NCI-H460 (cell line): ENCODE results near the gene FBXO17. TPM values are rescaled to one million over a fixed set of nuclear protein-coding genes. Genes with fewer than 3 reads are reported as not detected.

Source experiments
- DNase-seq: peaks from one replicate; pipeline ENCODE4 v3.0.0-alpha.2; 2016; ENCODE audit warnings: low read depth; ENCODE audit errors: extremely low read depth
- total RNA-seq: library from RNA; depleted of rRNA; stranded (reverse); fragments of >200 nt; shearing (Covaris generic); gene quantifications from 2 replicates; pipeline ENCODE4 v1.2.3, GENCODE V29; 2014

FBXO17 gene
- total RNA-seq, 1 experiment from 2014 or later, result 11.1 TPM

DNA sequence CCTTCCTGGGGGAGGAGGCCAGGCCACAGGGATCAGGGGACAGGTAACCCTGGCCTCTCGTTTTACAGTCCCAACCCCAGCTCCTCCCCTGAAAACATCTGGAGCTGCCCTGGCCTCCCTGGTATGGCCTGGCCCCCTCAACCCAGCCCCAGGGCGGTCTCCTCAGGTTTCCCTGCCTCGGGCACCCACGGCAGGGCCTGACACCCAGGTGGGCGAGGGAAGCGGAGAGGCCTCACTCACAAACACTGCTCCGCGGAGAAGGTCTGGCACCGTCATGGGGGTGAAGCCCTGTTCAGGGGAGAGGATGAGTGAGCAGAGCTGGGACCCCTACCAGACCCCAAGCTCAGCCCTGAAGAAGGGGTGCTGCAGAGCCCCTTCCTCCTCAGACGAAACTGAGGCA lies 57.0 kb downstream of the FBXO17 start:
- no peak for DNase-seq

DNA sequence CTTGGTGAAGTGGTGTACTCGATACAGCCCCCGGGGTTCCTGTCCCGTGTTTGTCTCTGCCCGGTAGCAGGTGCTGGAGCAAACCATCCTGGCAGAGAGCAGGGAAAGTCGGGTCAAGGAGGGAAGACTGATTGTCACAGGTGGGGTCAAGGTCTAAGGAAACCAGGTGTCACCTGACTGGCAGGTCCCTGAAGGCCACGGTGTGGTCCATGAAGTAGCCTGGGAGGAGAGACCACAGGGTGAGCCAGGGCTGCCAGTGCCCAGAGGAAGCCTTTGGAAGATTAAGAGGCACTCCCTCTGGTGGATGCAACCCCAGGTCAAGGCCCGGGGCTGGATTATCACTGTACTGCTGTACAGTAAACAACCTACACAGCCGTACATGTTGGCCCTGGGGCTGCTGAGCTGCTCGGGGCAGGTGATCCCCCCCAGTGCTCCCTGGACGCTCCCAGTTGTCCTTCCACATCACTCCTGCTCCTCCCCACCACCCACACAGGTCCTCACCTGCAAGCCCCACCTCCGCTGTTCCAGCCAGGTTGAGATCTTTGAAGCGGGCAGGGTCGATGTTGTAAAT lies 57.5 kb downstream of the FBXO17 start:
- DNase-seq, result peak; percentile 8

DNA sequence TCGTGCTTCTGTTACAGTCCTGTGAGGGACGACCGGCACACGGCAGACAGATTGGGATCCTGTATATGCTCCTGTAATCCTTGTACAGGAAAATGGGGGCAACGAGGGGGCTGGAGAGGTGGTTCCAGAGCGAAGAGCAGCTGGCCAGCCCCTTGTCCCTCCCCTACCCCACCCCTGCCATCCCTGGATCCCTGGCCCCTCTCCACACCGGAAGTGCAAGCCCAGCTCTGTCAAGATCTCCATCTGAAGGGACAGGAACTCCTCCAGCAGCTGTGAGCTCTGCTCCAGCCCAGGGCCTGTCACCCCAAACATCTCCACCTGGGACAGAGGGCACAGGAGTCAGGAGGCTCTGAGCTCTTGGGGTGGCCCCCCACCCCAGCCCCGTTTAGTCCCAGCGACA lies 58.0 kb downstream of the FBXO17 start:
- DNase-seq, result no peak

DNA sequence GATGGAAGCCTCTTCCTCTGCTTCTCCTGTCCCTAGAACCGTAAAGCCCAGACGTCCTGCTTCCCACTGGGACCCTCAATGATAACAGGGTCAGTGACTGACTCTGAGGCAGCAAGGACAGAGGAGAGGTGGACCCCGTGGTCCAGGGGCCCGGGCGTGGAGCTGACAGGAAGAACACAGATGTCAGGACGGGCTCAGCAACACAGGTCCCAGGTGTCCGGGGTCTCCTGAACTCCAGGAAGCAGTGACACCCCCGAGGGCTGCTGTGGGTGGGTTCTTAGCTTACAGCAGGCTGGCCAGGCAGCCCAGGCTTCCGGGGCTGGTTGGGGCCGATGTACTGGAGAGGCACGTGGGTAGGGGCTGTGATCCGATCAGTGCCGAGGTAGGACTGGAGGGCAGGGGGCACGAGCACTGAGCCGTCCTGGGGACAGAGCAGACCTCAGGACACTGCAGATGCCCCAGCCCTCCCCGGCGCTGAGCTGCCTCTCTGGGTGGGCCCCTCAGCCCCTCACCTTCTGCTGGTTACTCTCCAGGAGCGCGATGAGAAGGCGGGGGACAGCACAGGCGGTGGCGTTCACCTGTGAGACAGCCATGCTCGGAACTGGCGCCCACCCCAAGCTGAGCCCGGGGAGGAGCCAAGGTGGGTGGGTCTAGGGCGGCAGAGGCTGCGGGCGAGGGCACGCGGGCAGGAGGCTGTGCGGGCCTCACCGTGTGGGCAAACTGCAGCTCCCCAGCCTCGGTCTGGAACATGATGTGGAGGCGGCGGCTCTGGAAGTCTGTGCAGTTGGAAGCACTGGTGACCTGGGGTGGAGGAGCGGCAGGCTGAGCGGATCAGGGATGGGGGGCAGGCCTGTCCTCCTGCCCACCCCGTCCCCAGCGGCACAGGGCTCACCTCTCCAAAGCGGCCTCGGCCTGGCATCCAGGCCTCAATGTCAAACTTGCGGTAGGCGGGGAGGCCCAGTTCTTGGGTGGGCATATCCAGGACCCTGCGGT lies 59.9 kb downstream of the FBXO17 start:
- no peak for DNase-seq

DNA sequence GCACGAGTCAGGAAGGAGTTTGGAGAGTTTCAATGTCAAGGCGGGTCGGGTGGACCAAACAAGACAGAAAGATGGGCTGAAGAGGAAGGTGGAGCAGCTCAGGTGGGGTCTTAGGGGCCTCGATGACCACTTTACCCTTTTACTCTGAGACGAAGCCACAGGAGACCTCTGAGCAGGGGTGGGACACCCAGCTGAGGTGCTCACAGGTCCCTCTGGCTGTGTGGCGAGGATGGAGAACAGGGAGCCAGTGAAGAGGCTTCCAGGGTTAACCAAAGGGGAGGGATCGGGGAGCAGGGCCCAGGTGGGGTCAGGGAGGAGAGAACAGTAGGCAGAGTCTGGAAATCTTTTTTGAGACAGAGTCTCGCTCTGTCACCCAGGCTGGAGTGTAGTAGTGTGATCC lies 61.6 kb downstream of the FBXO17 start:
- DNase-seq, result no peak

DNA sequence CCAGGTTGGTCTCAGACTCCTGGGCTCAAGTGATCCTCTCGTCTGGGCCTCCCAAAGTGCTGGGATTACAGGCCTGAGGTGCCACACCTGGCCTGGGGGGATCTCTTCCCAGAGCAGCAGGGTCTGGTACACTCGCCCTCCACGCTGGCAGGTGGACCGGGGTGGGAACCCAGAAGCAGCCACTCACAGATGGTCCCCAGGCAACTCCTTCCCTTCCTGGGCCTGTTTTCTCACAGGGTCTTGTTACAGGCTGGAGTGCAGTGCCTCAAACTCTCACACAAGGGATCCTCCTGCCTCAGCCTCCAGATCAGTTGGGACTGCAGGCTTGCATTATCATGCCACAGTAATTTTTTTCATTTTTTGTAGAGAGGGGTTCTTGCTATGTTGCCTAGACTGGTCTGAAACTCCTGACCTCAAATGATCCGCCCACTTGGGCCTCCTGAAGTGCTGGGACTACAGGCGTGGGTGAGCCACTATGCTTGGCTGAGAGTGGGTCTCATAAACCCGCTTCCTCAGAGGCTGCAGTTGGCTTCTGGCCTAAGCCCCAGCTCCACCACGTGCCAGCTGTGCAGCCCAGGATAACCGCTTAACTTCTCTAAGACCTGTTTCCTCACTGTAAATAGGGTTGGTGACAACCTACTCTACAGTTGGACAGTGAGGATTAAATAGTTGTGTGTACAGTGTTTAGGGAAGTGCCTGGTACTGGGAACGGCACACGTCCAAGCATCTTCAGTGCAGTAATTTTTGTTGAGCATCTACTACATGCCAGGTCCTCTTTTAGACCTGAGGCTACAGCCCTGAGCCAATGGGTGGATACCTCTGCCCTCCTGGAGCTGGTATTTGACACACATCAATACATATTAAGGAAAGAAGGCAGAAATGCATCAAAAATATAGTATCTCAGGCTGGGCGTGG lies 62.7 kb downstream of the FBXO17 start:
- DNase-seq, result no peak

DNA sequence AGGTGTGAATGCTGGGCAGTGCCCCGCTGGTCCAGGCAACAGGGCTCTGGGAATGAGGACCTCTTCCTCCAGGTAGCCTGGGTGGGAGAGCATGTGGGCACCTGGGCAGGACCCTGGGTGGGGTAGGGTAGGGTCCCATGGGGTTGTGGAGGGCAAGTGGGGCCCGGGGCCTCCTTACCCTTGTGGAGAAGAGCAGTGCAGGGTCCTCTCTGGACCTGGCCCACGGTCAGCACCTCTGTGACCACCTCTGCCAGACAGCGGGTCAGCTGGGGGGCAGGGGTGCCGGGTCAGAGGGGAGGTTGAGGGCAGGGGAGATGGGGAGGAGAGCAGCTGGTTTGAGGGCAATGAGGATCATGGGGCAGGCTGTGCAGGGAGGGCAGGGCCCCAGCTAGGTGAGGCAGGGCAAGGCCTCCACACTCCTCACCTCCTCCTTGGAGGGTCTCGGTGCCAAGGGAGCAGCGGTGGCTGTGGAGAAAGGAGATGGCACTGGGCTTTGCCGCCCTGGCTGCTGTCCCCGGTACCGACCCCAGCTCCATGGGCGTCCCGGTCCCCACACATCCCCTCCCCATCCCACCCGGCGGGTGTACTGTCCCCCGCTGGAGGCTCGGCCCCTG lies 64.0 kb downstream of the FBXO17 start:
- no peak for DNase-seq

DNA sequence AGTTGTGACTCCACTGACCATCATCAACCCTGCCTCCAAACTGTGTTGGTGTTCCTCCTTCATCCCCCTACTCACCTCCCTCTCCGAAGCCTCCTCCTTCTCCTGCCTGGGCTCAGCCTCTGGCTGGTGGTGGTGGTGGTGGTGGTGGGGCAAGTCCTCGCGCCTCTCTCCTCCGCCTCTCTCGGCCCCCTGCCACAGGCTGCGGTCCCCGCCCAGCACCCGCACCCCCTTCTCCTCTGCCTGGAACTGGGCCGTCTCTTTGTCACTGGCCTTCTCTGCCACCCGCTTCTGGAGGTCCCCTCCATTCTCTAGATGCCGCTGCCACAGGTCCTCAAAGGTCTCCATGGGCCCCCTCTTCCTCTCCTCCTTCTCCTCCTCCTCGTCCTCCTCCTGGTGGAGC lies 65.1 kb downstream of the FBXO17 start:
- DNase-seq, result no peak

DNA sequence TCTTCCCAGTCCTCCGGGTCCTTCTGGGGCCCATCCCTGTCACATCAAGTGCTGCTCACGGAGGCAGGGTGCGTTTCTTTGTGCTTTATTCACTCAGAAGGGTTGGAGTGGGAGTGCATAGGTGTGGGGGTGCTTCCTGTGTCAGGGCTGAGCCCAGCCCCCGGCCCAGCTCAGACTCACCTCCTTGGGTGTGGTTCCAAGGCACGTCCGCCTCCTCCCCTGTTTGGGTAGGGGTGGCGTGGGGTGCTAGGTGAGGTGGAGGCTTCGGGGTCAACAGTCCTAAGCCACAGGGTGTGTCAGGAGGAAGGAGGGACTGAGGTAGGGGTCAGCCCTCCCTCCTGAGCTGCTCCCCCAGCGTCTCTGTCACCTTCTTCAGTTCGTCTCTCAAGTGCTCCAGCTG lies 66.6 kb downstream of the FBXO17 start:
- DNase-seq, result no peak

DNA sequence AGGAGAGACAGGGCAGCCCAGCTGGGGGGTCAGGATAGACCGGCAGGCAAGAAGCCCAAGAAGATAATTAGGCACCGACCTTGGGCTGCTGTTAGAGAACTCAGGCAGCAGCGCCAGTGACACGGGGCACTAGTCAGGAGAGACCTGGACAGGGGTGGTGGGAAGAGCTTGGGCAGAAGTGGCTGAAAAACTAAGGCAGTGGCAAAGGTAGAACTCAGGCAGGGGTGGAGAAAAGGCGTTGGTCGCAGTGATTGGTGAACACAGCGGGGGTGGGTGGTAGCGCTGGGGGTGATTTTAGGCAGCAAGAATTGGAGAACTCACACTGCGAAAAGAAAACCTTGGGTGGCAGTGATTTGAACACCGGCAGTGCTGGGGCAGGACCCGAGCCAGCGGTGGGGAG lies 67.9 kb downstream of the FBXO17 start:
- DNase-seq, result no peak

DNA sequence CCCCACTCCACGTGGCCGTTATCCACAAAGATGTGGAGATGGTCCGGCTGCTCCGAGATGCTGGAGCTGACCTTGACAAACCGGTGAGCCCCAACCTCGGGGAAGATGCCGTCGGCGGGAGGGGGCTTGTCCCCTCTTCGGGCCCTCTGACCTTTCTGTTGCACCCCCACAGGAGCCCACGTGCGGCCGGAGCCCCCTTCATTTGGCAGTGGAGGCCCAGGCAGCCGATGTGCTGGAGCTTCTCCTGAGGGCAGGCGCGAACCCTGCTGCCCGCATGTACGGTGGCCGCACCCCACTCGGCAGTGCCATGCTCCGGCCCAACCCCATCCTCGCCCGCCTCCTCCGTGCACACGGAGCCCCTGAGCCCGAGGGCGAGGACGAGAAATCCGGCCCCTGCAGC lies 68.3 kb downstream of the FBXO17 start:
- DNase-seq, result no peak

DNA sequence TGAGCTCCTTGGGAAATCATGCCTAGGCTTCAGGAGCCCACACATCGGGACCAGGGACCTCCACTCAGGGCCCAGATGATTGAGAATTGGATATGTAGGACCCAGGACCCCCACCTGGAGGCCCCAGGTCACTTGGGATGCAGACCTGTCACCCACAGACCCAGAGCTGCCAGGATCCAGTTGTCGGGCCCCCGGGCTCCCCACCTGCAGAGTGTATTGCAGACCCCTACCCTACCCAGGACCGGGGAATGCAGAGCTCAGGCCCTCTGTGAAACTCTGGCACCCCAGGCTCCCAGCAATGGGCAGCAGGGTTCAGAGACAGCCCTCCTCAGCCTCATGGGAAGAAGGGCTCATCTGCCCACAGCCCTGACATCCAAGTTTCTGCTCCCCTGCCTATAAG lies 69.9 kb downstream of the FBXO17 start:
- no peak for DNase-seq

DNA sequence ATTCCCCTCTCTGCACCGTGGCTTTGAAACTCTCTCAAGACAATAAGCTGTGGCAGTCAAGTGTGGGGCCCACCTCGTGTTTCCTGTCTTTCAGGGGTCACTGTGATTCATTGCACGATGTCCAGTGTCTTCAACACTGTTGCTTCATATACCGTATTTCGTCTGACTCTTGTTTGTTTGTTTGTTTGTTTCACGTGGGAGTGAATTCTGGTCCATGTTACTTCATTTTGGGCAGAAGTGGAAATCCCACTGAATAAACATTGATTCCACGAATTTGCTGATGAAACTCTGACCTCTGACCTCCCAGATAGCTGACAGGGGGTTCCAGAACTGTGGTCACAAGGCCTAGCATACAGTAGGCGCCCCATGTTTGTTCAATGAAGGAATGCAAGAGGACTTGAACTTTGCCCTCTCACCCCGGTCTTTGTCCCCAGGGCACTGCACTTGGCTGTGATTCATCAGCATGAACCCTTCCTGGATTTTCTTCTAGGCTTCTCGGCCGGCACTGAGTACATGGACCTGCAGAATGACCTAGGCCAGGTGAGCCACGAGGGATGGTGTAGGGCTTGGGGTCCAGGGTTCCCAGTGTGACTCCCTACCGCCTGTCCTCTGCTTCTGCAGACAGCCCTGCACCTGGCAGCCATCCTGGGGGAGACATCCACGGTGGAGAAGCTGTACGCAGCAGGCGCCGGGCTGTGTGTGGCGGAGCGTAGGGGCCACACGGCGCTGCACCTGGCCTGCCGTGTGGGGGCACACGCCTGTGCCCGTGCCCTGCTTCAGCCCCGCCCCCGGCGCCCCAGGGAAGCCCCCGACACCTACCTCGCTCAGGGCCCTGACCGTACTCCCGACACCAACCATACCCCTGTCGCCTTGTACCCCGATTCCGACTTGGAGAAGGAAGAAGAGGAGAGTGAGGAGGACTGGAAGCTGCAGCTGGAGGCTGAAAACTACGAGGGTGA lies 70.7 kb downstream of the FBXO17 start:
- no peak for DNase-seq

DNA sequence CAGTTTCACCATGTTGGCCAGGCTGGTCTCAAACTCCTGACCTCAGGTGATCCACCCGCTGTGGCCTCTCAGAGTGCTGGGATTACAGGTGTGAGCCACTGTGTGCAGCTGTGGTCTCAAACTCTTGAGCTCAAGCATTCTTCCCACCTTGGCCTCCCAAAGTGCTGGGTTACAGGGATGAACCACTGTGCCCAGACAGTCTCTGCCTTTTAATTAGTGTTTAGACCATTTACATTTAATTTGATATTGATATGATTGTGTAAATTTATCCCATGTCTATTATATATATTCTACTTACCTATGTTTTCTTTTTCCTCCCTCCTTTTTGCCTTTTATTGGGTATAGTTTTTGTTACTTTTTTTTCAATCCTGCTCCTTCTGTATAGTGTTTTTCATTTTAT lies 73.9 kb downstream of the FBXO17 start:
- no peak for DNase-seq

DNA sequence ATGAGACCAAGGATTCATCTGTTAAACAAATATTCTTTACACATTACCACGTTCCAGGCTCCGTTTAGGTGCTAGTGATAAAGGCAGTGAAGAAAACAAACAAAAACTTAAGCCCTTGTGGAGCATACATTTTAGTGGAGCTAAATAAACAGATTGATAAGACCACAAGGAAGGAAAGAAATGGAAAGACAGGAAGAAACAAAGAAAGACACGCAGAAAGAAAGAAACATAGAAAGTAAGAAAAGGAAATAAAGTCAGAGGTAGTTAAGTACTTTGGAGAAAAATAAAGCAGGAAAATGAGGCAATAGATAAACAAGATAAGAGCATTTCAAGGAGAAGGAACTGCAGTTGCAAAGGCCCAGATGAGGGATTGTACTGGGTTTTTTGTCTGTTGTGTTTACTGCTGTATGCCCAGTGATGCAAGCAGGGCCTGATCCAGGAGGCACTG lies 74.8 kb downstream of the FBXO17 start:
- no peak for DNase-seq

DNA sequence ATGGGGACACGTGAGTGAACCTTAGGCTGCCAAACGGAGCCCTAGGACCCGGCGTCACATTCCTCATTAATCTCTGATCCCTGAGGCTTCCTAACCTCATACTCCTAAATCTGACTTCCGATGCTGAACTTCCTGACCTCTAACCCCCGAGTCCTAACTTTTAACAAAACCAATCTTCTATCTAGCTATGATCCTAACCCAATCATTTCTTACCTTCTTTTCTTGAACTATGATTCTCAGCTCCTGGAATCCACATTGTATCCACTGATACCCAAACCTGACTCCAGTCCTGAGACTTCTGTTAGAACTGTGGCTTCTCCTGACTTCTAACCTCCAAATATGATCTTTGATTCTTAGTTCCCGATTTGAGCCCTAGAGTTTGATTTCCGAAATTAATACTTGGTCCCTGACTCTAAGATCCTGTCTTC lies 75.3 kb downstream of the FBXO17 start:
- no peak for DNase-seq

DNA sequence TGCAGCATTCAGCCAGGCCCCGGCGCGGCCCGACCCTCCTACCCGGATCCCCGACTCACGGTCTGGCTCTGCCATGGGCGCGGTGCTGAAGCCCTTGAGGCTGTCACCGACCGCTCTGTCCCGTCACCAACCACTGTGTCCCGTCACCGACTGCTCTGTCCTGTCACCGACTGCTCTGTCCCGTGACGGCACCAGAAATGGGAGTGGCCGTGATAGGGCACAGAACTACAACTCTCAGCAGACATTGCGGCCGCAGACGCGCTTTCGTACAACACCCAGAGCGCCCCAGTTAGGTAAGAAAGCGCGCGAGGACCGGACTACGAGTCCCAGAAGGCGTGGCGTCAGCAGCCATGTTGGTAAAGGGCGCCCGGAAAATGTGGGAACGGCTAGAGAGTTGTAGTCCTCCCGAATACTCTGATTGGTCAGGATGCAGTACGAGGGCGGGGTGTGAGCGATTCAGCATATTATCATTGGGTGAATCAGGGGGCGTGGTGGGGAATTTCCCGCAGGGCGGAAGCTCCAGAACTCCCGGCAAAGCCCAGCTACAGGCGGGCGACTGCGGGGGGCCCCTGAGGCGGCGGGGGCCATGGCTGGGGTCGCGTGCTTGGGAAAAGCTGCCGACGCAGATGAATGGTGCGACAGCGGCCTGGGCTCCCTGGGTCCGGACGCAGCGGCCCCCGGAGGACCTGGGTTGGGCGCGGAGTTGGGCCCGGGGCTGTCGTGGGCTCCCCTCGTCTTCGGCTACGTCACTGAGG lies 75.9 kb downstream of the FBXO17 start, which contains the start of the genes NFKBIB and SIRT2:
Gene NFKBIB (plus strand): TSS at position 523 of the 755 bp plus-strand sequence. CDS start 64 bp downstream, at position 587.
Gene SIRT2 (minus strand): TSS at position 172 of the 755 bp plus-strand sequence. CDS start 97 bp downstream, at position 75.
- peak; percentile 99 for DNase-seq

DNA sequence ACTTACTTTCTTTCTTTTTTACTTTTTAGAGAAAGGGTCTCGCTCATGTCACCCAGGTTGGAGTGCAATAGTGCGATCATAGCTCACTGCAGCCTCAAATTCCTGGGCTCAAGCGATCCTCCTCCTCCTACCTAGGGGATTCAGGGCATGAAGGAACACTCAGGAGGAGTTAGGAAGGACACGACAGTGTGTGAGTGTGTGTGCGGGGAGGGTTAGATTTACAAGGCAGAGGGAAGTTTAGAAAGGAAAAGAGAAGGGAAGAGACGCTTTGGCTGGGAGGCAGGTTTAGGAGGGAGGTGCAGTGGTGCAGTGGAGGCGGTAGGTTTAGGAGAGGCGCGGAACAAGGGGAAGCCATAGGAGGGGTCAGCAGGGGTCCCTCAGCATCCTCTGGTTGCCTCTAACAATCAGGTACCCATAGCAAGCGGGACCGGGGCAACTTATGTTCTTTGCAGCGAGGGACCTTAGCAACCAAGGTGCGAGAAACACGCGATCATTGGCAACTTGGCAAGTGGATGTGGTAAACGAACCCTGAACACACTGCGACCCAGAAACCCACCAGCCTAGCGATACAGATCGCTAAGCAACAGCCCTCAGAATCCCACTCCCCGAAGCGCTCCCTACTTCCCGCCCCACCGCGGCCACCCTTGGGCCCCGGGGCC lies 76.6 kb downstream of the FBXO17 start:
- DNase-seq, result no peak
